ENCODE results near the gene DLG5.

DLG5 gene

GRCh38 chr10:77964811-77965210, 38.3 kb upstream of the DLG5 start:
- H3K36me3 ChIP-seq (ENCODE audit: control insufficient read depth, insufficient read depth, low read length) = no peaks in the 10 kb centered on the region
- H3K9me3 ChIP-seq (ENCODE audit: control insufficient read depth, low read length) = no peaks in the 10 kb centered on the region
- no peaks in the 10 kb centered on the region for H3K27me3 ChIP-seq (ENCODE audit: control insufficient read depth, insufficient read depth, low read length)
- no peaks in the 10 kb centered on the region for H3K4me1 ChIP-seq (ENCODE audit: control insufficient read depth, insufficient read depth, low read length)
- no peak overlapping the region for H3K9ac ChIP-seq (ENCODE audit: low read length)
- no peak overlapping the region for H3K4me3 ChIP-seq (ENCODE audit: low read length)

- H3K9ac ChIP-seq (ENCODE audit: low read length) = no peak overlapping the region
- no peaks in the 10 kb centered on the region for H3K9me3 ChIP-seq (ENCODE audit: control insufficient read depth, low read length)
- no peaks in the 10 kb centered on the region for H3K27me3 ChIP-seq (ENCODE audit: control insufficient read depth, insufficient read depth, low read length)
- no peak overlapping the region for H3K4me3 ChIP-seq (ENCODE audit: low read length)
- no peaks in the 10 kb centered on the region for H3K4me1 ChIP-seq (ENCODE audit: control insufficient read depth, insufficient read depth, low read length)
- H3K36me3 ChIP-seq (ENCODE audit: control insufficient read depth, insufficient read depth, low read length) = no peaks in the 10 kb centered on the region
Measured at GRCh38 chr10:77963901-77964300, 37.3 kb upstream of the DLG5 start.

GRCh38 chr10:77962350-77963146, 36.0 kb upstream of the DLG5 start:
- no peaks in the 10 kb centered on the region for H3K4me1 ChIP-seq (ENCODE audit: control insufficient read depth, insufficient read depth, low read length)
- no peaks in the 10 kb centered on the region for H3K27me3 ChIP-seq (ENCODE audit: control insufficient read depth, insufficient read depth, low read length)
- no peak overlapping the region for H3K4me3 ChIP-seq (ENCODE audit: low read length)
- no peak overlapping the region for H3K9ac ChIP-seq (ENCODE audit: low read length)
- no peaks in the 10 kb centered on the region for H3K9me3 ChIP-seq (ENCODE audit: control insufficient read depth, low read length)
- no peaks in the 10 kb centered on the region for H3K36me3 ChIP-seq (ENCODE audit: control insufficient read depth, insufficient read depth, low read length)

- Histone ChIP-seq H3K9ac (ENCODE audit: low read length) (no peak overlapping the region), H3K4me1 (ENCODE audit: control insufficient read depth, insufficient read depth, low read length) (no peaks in the 10 kb centered on the region), H3K36me3 (ENCODE audit: control insufficient read depth, insufficient read depth, low read length) (no peaks in the 10 kb centered on the region), H3K9me3 (ENCODE audit: control insufficient read depth, low read length) (no peaks in the 10 kb centered on the region), H3K4me3 (ENCODE audit: low read length) (no peak overlapping the region), H3K27me3 (ENCODE audit: control insufficient read depth, insufficient read depth, low read length) (no peaks in the 10 kb centered on the region)
Measured at GRCh38 chr10:77961668-77962067, 35.1 kb upstream of the DLG5 start.

GRCh38 chr10:77960829-77961329, 34.3 kb upstream of the DLG5 start:
- H3K9me3 ChIP-seq (ENCODE audit: control insufficient read depth, low read length) = no peaks in the 10 kb centered on the region
- no peaks in the 10 kb centered on the region for H3K27me3 ChIP-seq (ENCODE audit: control insufficient read depth, insufficient read depth, low read length)
- no peak overlapping the region for H3K4me3 ChIP-seq (ENCODE audit: low read length)
- no peaks in the 10 kb centered on the region for H3K4me1 ChIP-seq (ENCODE audit: control insufficient read depth, insufficient read depth, low read length)
- no peak overlapping the region for H3K9ac ChIP-seq (ENCODE audit: low read length)
- H3K36me3 ChIP-seq (ENCODE audit: control insufficient read depth, insufficient read depth, low read length) = no peaks in the 10 kb centered on the region

GRCh38 chr10:77959887-77960455, 33.4 kb upstream of the DLG5 start:
- Histone ChIP-seq H3K4me1 (ENCODE audit: control insufficient read depth, insufficient read depth, low read length) (no peaks in the 10 kb centered on the region), H3K27me3 (ENCODE audit: control insufficient read depth, insufficient read depth, low read length) (no peaks in the 10 kb centered on the region), H3K4me3 (ENCODE audit: low read length) (no peak overlapping the region), H3K9ac (ENCODE audit: low read length) (no peak overlapping the region), H3K9me3 (ENCODE audit: control insufficient read depth, low read length) (no peaks in the 10 kb centered on the region), H3K36me3 (ENCODE audit: control insufficient read depth, insufficient read depth, low read length) (no peaks in the 10 kb centered on the region)

- H3K9me3 ChIP-seq (ENCODE audit: control insufficient read depth, low read length) = no peaks in the 10 kb centered on the region
- no peaks in the 10 kb centered on the region for H3K27me3 ChIP-seq (ENCODE audit: control insufficient read depth, insufficient read depth, low read length)
- H3K4me3 ChIP-seq (ENCODE audit: low read length) = no peak overlapping the region
- no peaks in the 10 kb centered on the region for H3K4me1 ChIP-seq (ENCODE audit: control insufficient read depth, insufficient read depth, low read length)
- no peak overlapping the region for H3K9ac ChIP-seq (ENCODE audit: low read length)
- H3K36me3 ChIP-seq (ENCODE audit: control insufficient read depth, insufficient read depth, low read length) = no peaks in the 10 kb centered on the region
Measured at GRCh38 chr10:77959384-77959783, 32.8 kb upstream of the DLG5 start.

GRCh38 chr10:77955136-77955535, 28.6 kb upstream of the DLG5 start:
- H3K4me3 ChIP-seq (ENCODE audit: low read length) = no peak overlapping the region
- no peak overlapping the region for H3K9ac ChIP-seq (ENCODE audit: low read length)
- no peaks in the 10 kb centered on the region for H3K36me3 ChIP-seq (ENCODE audit: control insufficient read depth, insufficient read depth, low read length)
- peaks cover 7% of the 10 kb centered on the region for H3K9me3 ChIP-seq (ENCODE audit: control insufficient read depth, low read length)
- H3K4me1 ChIP-seq (ENCODE audit: control insufficient read depth, insufficient read depth, low read length) = no peaks in the 10 kb centered on the region
- H3K27me3 ChIP-seq (ENCODE audit: control insufficient read depth, insufficient read depth, low read length) = no peaks in the 10 kb centered on the region

- H3K9ac ChIP-seq (ENCODE audit: low read length) = no peak overlapping the region
- peaks cover 7% of the 10 kb centered on the region for H3K9me3 ChIP-seq (ENCODE audit: control insufficient read depth, low read length)
- H3K27me3 ChIP-seq (ENCODE audit: control insufficient read depth, insufficient read depth, low read length) = no peaks in the 10 kb centered on the region
- no peaks in the 10 kb centered on the region for H3K36me3 ChIP-seq (ENCODE audit: control insufficient read depth, insufficient read depth, low read length)
- H3K4me3 ChIP-seq (ENCODE audit: low read length) = no peak overlapping the region
- H3K4me1 ChIP-seq (ENCODE audit: control insufficient read depth, insufficient read depth, low read length) = no peaks in the 10 kb centered on the region
Measured at GRCh38 chr10:77949167-77949566, 22.6 kb upstream of the DLG5 start.

GRCh38 chr10:77946084-77946483, 19.5 kb upstream of the DLG5 start:
- Histone ChIP-seq H3K36me3 (ENCODE audit: control insufficient read depth, insufficient read depth, low read length) (no peaks in the 10 kb centered on the region), H3K4me1 (ENCODE audit: control insufficient read depth, insufficient read depth, low read length) (no peaks in the 10 kb centered on the region), H3K27me3 (ENCODE audit: control insufficient read depth, insufficient read depth, low read length) (no peaks in the 10 kb centered on the region), H3K9me3 (ENCODE audit: control insufficient read depth, low read length) (peaks cover 7% of the 10 kb centered on the region), H3K4me3 (ENCODE audit: low read length) (no peak overlapping the region), H3K9ac (ENCODE audit: low read length) (no peak overlapping the region)

GRCh38 chr10:77944519-77944918, 18.0 kb upstream of the DLG5 start:
- no peaks in the 10 kb centered on the region for H3K27me3 ChIP-seq (ENCODE audit: control insufficient read depth, insufficient read depth, low read length)
- H3K36me3 ChIP-seq (ENCODE audit: control insufficient read depth, insufficient read depth, low read length) = no peaks in the 10 kb centered on the region
- peaks cover 4% of the 10 kb centered on the region for H3K4me1 ChIP-seq (ENCODE audit: control insufficient read depth, insufficient read depth, low read length)
- no peak overlapping the region for H3K9ac ChIP-seq (ENCODE audit: low read length)
- H3K9me3 ChIP-seq (ENCODE audit: control insufficient read depth, low read length) = no peaks in the 10 kb centered on the region
- no peak overlapping the region for H3K4me3 ChIP-seq (ENCODE audit: low read length)

- Histone ChIP-seq H3K27me3 (ENCODE audit: control insufficient read depth, insufficient read depth, low read length) (no peaks in the 10 kb centered on the region), H3K9me3 (ENCODE audit: control insufficient read depth, low read length) (no peaks in the 10 kb centered on the region), H3K9ac (ENCODE audit: low read length) (no peak overlapping the region)
Measured at GRCh38 chr10:77943121-77943901, 16.8 kb upstream of the DLG5 start.

More at GRCh38 chr10:77943121-77943901, 16.8 kb upstream of the DLG5 start:
- no peak overlapping the region for H3K4me3 ChIP-seq (ENCODE audit: low read length)
- H3K4me1 ChIP-seq (ENCODE audit: control insufficient read depth, insufficient read depth, low read length) = peaks cover 6% of the 10 kb centered on the region
- no peaks in the 10 kb centered on the region for H3K36me3 ChIP-seq (ENCODE audit: control insufficient read depth, insufficient read depth, low read length)
